Stomach (tissue), 9 donors: ENCODE results near the gene ZFTA. TPM values are rescaled to one million over a fixed set of nuclear protein-coding genes. Genes with fewer than 3 reads are reported as not detected.

Experiments used
- DNase-seq, 2 donors: peaks; one replicate each; pipeline versions ENCODE4 v3.0.0 to v3.0.0-alpha.2; 2013 to 2019
- H3K27ac ChIP-seq, 5 donors: fragments of 200-600 bp in 4 of 5; sonication (generic) in 4 of 5; one replicate each; pipeline ENCODE4 v1.5.1; 2013 to 2019; ENCODE audit warnings: mild to moderate bottlenecking in 1 of 5, moderate library complexity in 1 of 5
- H3K27me3 ChIP-seq, 3 donors: fragments of 200-600 bp; sonication (generic); one replicate each; pipeline ENCODE4 v1.5.1; 2017 to 2019; ENCODE audit warnings: mixed run types in 1 of 3
- H3K36me3 ChIP-seq, 4 donors: fragments of 200-600 bp; sonication (generic); 1 replicate in 3 of 4; 2 replicates in 1 of 4; pipeline ENCODE4 v1.5.1; 2016 to 2019
- H3K4me1 ChIP-seq, 4 donors: fragments of 200-600 bp; sonication (generic); one replicate each; pipeline ENCODE4 v1.5.1; 2016 to 2019
- H3K4me3 ChIP-seq, 4 donors: fragments of 200-600 bp; sonication (generic) in 3 of 4; one replicate each; pipeline ENCODE4 v1.5.1; 2016 to 2019; ENCODE audit warnings: mild to moderate bottlenecking in 1 of 4
- H3K9me3 ChIP-seq, 4 donors: fragments of 200-600 bp; sonication (generic); one replicate each; pipeline ENCODE4 v1.5.1; 2016 to 2019
- CTCF ChIP-seq, 7 experiments: fragments of 450-650 bp in 4 of 7; fragments of 200-600 bp in 3 of 7; sonication (generic) in 3 of 7; IDR thresholded peaks; one replicate each; pipeline ENCODE4 v1.5.1; 2016 to 2019; ENCODE audit warnings: antibody characterized with exemption in 7 of 7, control low read depth in 2 of 7, mild to moderate bottlenecking in 1 of 7
- EP300 ChIP-seq: sonication (generic); formaldehyde crosslinking; IDR thresholded peaks from one replicate; pipeline ENCODE4 v1.6.1; 2017; ENCODE audit warnings: antibody characterized with exemption
- POLR2A ChIP-seq, 4 donors: fragments of 450-650 bp; IDR thresholded peaks; one replicate each; pipeline ENCODE4 v1.6.1; 2016; ENCODE audit warnings: antibody characterized with exemption in 4 of 4, control low read depth in 2 of 4, mild to moderate bottlenecking in 1 of 4, moderate library complexity in 1 of 4
- POLR2AphosphoS5 ChIP-seq, 3 donors: sonication (generic); formaldehyde crosslinking; IDR thresholded peaks; one replicate each; pipeline ENCODE4 v1.6.1; 2016; ENCODE audit warnings: antibody characterized with exemption in 3 of 3
- WGBS, 5 donors: extraction: QIAGEN DNeasy Blood & Tissue Kit in 3 of 5; methylation state at CpG; one replicate each; pipeline versions ENCODE4 v1.1.5 to v1.1.7; 2013 to 2018; 5-methylcytosine and 5-hydroxymethylcytosine counted together
- intact Hi-C: fragments of 100-400 bp; cut with DNase I; formaldehyde crosslinking; loops from one replicate; pipeline ENCODE4 v1.15.1; 2023; ENCODE audit warnings: low total_unique reads
- polyA plus RNA-seq, 3 donors: library from polyadenylated mRNA; stranded (reverse); fragments of 200-250 nt; gene quantifications; one replicate each; pipeline ENCODE4 v1.2.3, GENCODE V29; 2013
- total RNA-seq, 5 donors: library from RNA; depleted of rRNA; stranded (reverse); fragments of >200 nt; gene quantifications; one replicate each; pipeline versions ENCODE4 v1.1.0 to v1.2.3, GENCODE V29; 2014 to 2016
- donor health status: healthy with polysubstance abuse.
- donor health status: Bipolar disorder and iron deficiency.
- donor health status: healthy.

Gene ZFTA
- total and polyA plus RNA-seq, 8 donors: 1.8 to 16.8 (median 5.8) TPM

GRCh38 chr11:63805844-63806415 lies 37.4 kb upstream of the ZFTA start:
- TF ChIP-seq CTCF (IDR thresholded peaks at IDR 0.05) (no peak), POLR2AphosphoS5 (IDR thresholded peaks at IDR 0.05) (no peak), POLR2A (IDR thresholded peaks at IDR 0.05) (no peak), EP300 (no peak)
- no peaks in the 10 kb centered on the region for H3K27me3 ChIP-seq
- H3K9me3 ChIP-seq: no peaks in the 10 kb centered on the region
- WGBS, 5 donors: 77 to 83% (median 81%) methylated on average over 9 of the region's 9 CpGs
- no peak overlapping the region for H3K27ac ChIP-seq
- H3K36me3 ChIP-seq: no peaks in the 10 kb centered on the region
- H3K4me3 ChIP-seq: no peak overlapping the region
- intact Hi-C loops: loop anchor here (5.0 kb wide), 1 partner anchor 34 kb away; no protein-coding TSS in a partner anchor
- peak in 1 of 2 donors; percentile 24 for DNase-seq
- H3K4me1 ChIP-seq: no peaks in the 10 kb centered on the region

- 31 to 58% (median 46%) methylated on average over 6 of the region's 6 CpGs for WGBS, 5 donors
- no peak overlapping the region for H3K27ac ChIP-seq
Observed at GRCh38 chr11:63804259-63804658, 35.7 kb upstream of the ZFTA start.

GRCh38 chr11:63802637-63803414 lies 34.3 kb upstream of the ZFTA start:
- no peaks in the 10 kb centered on the region for H3K9me3 ChIP-seq
- H3K36me3 ChIP-seq: no peaks in the 10 kb centered on the region
- no peaks in the 10 kb centered on the region for H3K4me1 ChIP-seq
- 73 to 94% (median 91%) methylated on average over 10 of the region's 10 CpGs for WGBS, 5 donors
- intact Hi-C loops: no loop called here
- H3K4me3 ChIP-seq: no peak overlapping the region
- no peak overlapping the region for H3K27ac ChIP-seq
- no peak for TF ChIP-seq POLR2A (IDR thresholded peaks at IDR 0.05)
- no peak for TF ChIP-seq EP300
- TF ChIP-seq POLR2AphosphoS5 (IDR thresholded peaks at IDR 0.05): no peak
- no peak for TF ChIP-seq CTCF (IDR thresholded peaks at IDR 0.05)
- no peak for DNase-seq
- H3K27me3 ChIP-seq: no peaks in the 10 kb centered on the region

More at GRCh38 chr11:63804259-63804658, 35.7 kb upstream of the ZFTA start:
- Histone ChIP-seq H3K4me1 (no peaks in the 10 kb centered on the region), H3K4me3 (no peak overlapping the region), H3K36me3 (no peaks in the 10 kb centered on the region), H3K27me3 (no peaks in the 10 kb centered on the region), H3K9me3 (no peaks in the 10 kb centered on the region)
- peak in 1 of 3 donors; percentile 74 for TF ChIP-seq POLR2AphosphoS5 (IDR thresholded peaks at IDR 0.05)
- no peak for TF ChIP-seq EP300
- TF ChIP-seq POLR2A (IDR thresholded peaks at IDR 0.05): no peak
- DNase-seq: peak; percentile 26 to 89
- intact Hi-C loops: no loop called here

DNA sequence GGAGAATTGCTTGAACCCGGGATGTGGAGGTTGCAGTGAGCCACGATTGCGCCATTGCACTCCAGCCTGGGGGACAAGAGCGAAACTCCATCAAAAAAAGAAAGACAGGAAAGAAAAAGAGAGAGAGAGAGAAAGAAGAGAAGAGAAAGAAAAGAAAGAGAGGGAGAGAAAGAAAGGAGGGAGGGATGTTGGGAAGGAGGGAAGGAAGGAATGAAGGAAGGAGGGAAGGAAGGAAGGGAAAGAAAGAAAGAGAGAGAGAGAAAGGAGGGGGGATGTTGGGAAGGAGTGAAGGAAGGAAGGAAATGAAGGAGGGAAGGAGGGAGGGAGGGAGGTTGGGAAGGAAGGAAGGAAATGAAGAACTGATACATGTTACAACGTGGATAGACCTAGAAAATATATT lies 32.3 kb upstream of the ZFTA start:
- WGBS, 5 donors: 88 to 94% (median 89%) methylated on average over 5 of the region's 5 CpGs
- Histone ChIP-seq H3K9me3 (no peaks in the 10 kb centered on the region), H3K27me3 (no peaks in the 10 kb centered on the region), H3K4me3 (no peak overlapping the region), H3K4me1 (no peaks in the 10 kb centered on the region), H3K36me3 (no peaks in the 10 kb centered on the region), H3K27ac (no peak overlapping the region)
- DNase-seq: no peak
- intact Hi-C loops: no loop called here
- TF ChIP-seq POLR2AphosphoS5 (IDR thresholded peaks at IDR 0.05): no peak
- TF ChIP-seq EP300: no peak
- TF ChIP-seq CTCF (IDR thresholded peaks at IDR 0.05): no peak
- TF ChIP-seq POLR2A (IDR thresholded peaks at IDR 0.05): no peak
